Keratinocyte (primary cell): ENCODE data around the gene MLN. TPM values are rescaled to one million over a fixed set of nuclear protein-coding genes. Genes with fewer than 3 reads are reported as not detected.

Experiments used
- DNase-seq: peaks from one replicate; pipeline ENCODE4 v3.0.0-alpha.2; 2011; ENCODE audit warnings: low read depth, missing footprints, low spot score
- FAIRE-seq: peaks from 2 replicates; lab custom pipeline; 2011; peaks lifted over from hg19 to GRCh38; lab: Jason Lieb, UNC
- H2AFZ ChIP-seq: 2 replicates; pipeline ENCODE4 v1.6.0; 2012; ENCODE audit warnings: low read length, control low read depth, inconsistent platforms; ENCODE audit not compliant: control insufficient read depth
- H3K27ac ChIP-seq: 2 replicates; pipeline ENCODE4 v1.5.1; 2011; ENCODE audit warnings: low read length; ENCODE audit not compliant: control insufficient read depth, insufficient read depth
- H3K27me3 ChIP-seq: 3 replicates; pipeline ENCODE4 v1.6.0; 2011; ENCODE audit warnings: low read length; ENCODE audit not compliant: control insufficient read depth, insufficient read depth; ENCODE audit errors: extremely low read depth
- H3K36me3 ChIP-seq, 2 experiments: 2 replicates in 1 of 2; 3 replicates in 1 of 2; pipeline ENCODE4 v1.5.1; 2011; ENCODE audit warnings: low read length in 2 of 2, mild to moderate bottlenecking in 1 of 2; ENCODE audit not compliant: control insufficient read depth in 2 of 2, insufficient read depth in 2 of 2; ENCODE audit errors: extremely low read depth in 1 of 2
- H3K4me1 ChIP-seq: 3 replicates; pipeline ENCODE4 v1.5.1; 2011; ENCODE audit warnings: low read length; ENCODE audit not compliant: control insufficient read depth, insufficient read depth; ENCODE audit errors: extremely low read depth
- H3K4me2 ChIP-seq: 3 replicates; pipeline ENCODE4 v1.6.0; 2011; ENCODE audit warnings: low read depth, low read length; ENCODE audit not compliant: control insufficient read depth, insufficient read depth; ENCODE audit errors: extremely low read depth
- H3K4me3 ChIP-seq, 3 experiments: fragments of 200-600 bp in 1 of 3; sonication (generic) in 1 of 3; 2 replicates in 2 of 3; 3 replicates in 1 of 3; pipeline ENCODE4 v1.5.1; 2011 to 2016; ENCODE audit warnings: low read length in 3 of 3, mild to moderate bottlenecking in 3 of 3, control low read depth in 2 of 3, inconsistent platforms in 1 of 3, low read depth in 1 of 3, mixed read lengths in 1 of 3, mixed run types in 1 of 3, moderate library complexity in 1 of 3; ENCODE audit not compliant: control insufficient read depth in 2 of 3, insufficient read depth in 2 of 3; ENCODE audit errors: extremely low read depth in 1 of 3
- H3K79me2 ChIP-seq: 2 replicates; pipeline ENCODE4 v1.6.0; 2012; ENCODE audit warnings: low read length; ENCODE audit not compliant: control insufficient read depth, insufficient read depth
- H3K9ac ChIP-seq: 3 replicates; pipeline ENCODE4 v1.6.0; 2011; ENCODE audit warnings: low read length; ENCODE audit not compliant: control insufficient read depth, insufficient read depth; ENCODE audit errors: extremely low read depth
- H3K9me1 ChIP-seq: 3 replicates; pipeline ENCODE4 v1.6.0; 2011; ENCODE audit warnings: low read length; ENCODE audit not compliant: control insufficient read depth, insufficient read depth; ENCODE audit errors: extremely low read depth
- H3K9me3 ChIP-seq: 2 replicates; pipeline ENCODE4 v1.5.1; 2012; ENCODE audit warnings: low read depth, low read length; ENCODE audit not compliant: control insufficient read depth
- H4K20me1 ChIP-seq: 3 replicates; pipeline ENCODE4 v1.6.0; 2011; ENCODE audit warnings: low read length; ENCODE audit not compliant: control insufficient read depth, insufficient read depth; ENCODE audit errors: extremely low read depth
- EZH2 ChIP-seq: IDR thresholded peaks from one replicate; pipeline ENCODE4 v1.6.1; 2012; ENCODE audit warnings: inconsistent platforms, mild to moderate bottlenecking, low read length, moderate library complexity
- dilution Hi-C: fragments of 300-500 bp; cut with MboI; formaldehyde crosslinking; loops from one replicate; pipeline ENCODE4 v1.7.0; 2020; ENCODE audit warnings: low sequenced_read_pairs; ENCODE audit not compliant: extremely low pct_ligation_motif_present
- polyA plus RNA-seq, 5 experiments: library from polyadenylated mRNA; depleted of rRNA in 3 of 5; stranded (reverse) in 3 of 5; stranded (forward) in 1 of 5; unstranded in 1 of 5; fragments of >200 nt; gene quantifications; 1 replicate in 1 of 5; 2 replicates in 3 of 5; 3 replicates in 1 of 5; pipeline versions ENCODE4 v1.2.1 to v1.2.3, GENCODE V29; 2011 to 2012; ENCODE audit warnings: missing spikeins in 2 of 5, low read depth in 1 of 5, low replicate concordance in 1 of 5
- TF ChIP-seq, protein P1 (sequence below), 3 experiments: IDR thresholded peaks in 1 of 3; conservative IDR thresholded peaks in 1 of 3; optimal IDR thresholded peaks in 1 of 3; 2 replicates in 2 of 3; 3 replicates in 1 of 3; pipeline versions ENCODE3 to v1.5.1; 2011; ENCODE audit warnings: low read length in 3 of 3, mild to moderate bottlenecking in 3 of 3, moderate library complexity in 2 of 3, control low read depth in 1 of 3, inconsistent platforms in 1 of 3; ENCODE audit not compliant: insufficient read depth in 2 of 3; ENCODE audit errors: extremely low read depth in 1 of 3

The MLN gene
- polyA plus RNA-seq, 1 donor (not counting 4 experiments of a cell fraction or from before 2014, with no cell fraction given): not detected

GRCh38 chr6:33777398-33778388, 26.1 kb downstream of the MLN start:
- DNase-seq: no peak
- H3K4me3 ChIP-seq: no peak overlapping the region
- no peak overlapping the region for H3K4me2 ChIP-seq
- no peak for FAIRE-seq
- H3K9me3 ChIP-seq: no peaks in the 10 kb centered on the region
- H3K27ac ChIP-seq: no peak overlapping the region
- peaks cover 20% of the 10 kb centered on the region for H3K4me1 ChIP-seq
- H3K79me2 ChIP-seq: no peaks in the 10 kb centered on the region
- dilution Hi-C loops: no loop called here
- no peaks in the 10 kb centered on the region for H3K27me3 ChIP-seq
- H3K9ac ChIP-seq: no peak overlapping the region
- H4K20me1 ChIP-seq: peaks cover under 1% of the 10 kb centered on the region
- no peak overlapping the region for H2AFZ ChIP-seq
- TF ChIP-seq, protein P1, sequence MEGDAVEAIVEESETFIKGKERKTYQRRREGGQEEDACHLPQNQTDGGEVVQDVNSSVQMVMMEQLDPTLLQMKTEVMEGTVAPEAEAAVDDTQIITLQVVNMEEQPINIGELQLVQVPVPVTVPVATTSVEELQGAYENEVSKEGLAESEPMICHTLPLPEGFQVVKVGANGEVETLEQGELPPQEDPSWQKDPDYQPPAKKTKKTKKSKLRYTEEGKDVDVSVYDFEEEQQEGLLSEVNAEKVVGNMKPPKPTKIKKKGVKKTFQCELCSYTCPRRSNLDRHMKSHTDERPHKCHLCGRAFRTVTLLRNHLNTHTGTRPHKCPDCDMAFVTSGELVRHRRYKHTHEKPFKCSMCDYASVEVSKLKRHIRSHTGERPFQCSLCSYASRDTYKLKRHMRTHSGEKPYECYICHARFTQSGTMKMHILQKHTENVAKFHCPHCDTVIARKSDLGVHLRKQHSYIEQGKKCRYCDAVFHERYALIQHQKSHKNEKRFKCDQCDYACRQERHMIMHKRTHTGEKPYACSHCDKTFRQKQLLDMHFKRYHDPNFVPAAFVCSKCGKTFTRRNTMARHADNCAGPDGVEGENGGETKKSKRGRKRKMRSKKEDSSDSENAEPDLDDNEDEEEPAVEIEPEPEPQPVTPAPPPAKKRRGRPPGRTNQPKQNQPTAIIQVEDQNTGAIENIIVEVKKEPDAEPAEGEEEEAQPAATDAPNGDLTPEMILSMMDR (optimal IDR thresholded peaks at IDR 0.05 in 1 of 3, IDR thresholded peaks at IDR 0.05 in 1 of 3, conservative IDR thresholded peaks at IDR 0.05 in 1 of 3; ENCODE audit: extremely low read depth in 1 of 3, insufficient read depth in 2 of 3, low read length in 3 of 3): no peak
- TF ChIP-seq EZH2: no peak
- peaks cover 53 to 68% of the 10 kb centered on the region in 2 experiments for H3K36me3 ChIP-seq
- peaks cover 2% of the 10 kb centered on the region for H3K9me1 ChIP-seq

DNA sequence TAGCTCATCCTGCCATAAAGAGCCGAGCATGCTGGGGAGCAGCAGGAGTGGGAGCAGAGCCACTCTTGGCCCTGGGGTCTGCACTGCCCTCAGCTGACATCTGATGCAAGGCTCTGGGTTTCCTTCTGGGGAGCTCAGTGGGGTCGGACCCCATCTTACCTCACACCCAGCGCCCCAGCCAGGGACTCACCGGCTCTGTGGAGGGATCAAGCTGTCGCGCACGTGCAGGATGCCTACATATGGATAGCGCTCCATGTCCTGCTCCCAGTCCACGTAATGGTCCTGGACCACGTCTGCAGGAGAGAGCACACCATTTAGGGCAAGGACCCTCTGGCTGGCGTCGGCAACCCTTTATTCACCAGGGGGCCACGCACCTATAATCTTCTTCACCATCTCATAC, 27.0 kb downstream of the MLN start:
- TF ChIP-seq, protein P1 (optimal IDR thresholded peaks at IDR 0.05 in 1 of 3, IDR thresholded peaks at IDR 0.05 in 1 of 3, conservative IDR thresholded peaks at IDR 0.05 in 1 of 3; ENCODE audit: extremely low read depth in 1 of 3, insufficient read depth in 2 of 3, low read length in 3 of 3): no peak
- TF ChIP-seq EZH2: no peak
- Histone ChIP-seq H3K4me2 (no peak overlapping the region), H3K27ac (no peak overlapping the region), H3K9me3 (no peaks in the 10 kb centered on the region), H4K20me1 (peaks cover 4% of the 10 kb centered on the region), H3K9me1 (peaks cover 5% of the 10 kb centered on the region), H3K36me3 (peaks cover 53 to 68% of the 10 kb centered on the region in 2 experiments), H3K4me1 (peaks cover 27% of the 10 kb centered on the region), H3K27me3 (no peaks in the 10 kb centered on the region), H3K9ac (no peak overlapping the region), H3K4me3 (no peak overlapping the region), H2AFZ (no peak overlapping the region), H3K79me2 (no peaks in the 10 kb centered on the region)
- DNase-seq (no peak), FAIRE-seq (no peak)
- dilution Hi-C loops: no loop called here
